Measurements from ENCODE around the gene AP3D1. TPM values are rescaled to one million over a fixed set of nuclear protein-coding genes. Genes with fewer than 3 reads are reported as not detected.

The AP3D1 gene
- total and polyA plus RNA-seq, 12 donors: 51.3 to 193 (median 121) TPM

- 88 to 100% (median 93%) methylated on average over 4 to 25 of the region's 25 CpGs for WGBS, 4 donors
- intact Hi-C loops (cut with DNase I): no loop called here
- Histone ChIP-seq H3K27ac (no peak overlapping the region), H3K27me3 (no peaks in the 10 kb centered on the region), H3K9me3 (replicated peaks in 1 of 3) (no peaks in the 10 kb centered on the region), H3K4me1 (replicated peaks in 1 of 2) (peaks cover 0 to 6% of the 10 kb centered on the region in 2 donors), H3K4me3 (no peak overlapping the region), H3K36me3 (replicated peaks in 1 of 2) (peaks cover 0 to 98% of the 10 kb centered on the region in 2 donors)
- no peak for DNase-seq
- no peak for TF ChIP-seq POLR2A (IDR thresholded peaks at IDR 0.05)
Observed at GRCh38 chr19:2116507-2116906, 34.9 kb downstream of the AP3D1 start.

GRCh38 chr19:2115911-2116426 is 35.4 kb downstream of the AP3D1 start:
- TF ChIP-seq CTCF (IDR thresholded peaks at IDR 0.05) (no peak), POLR2A (IDR thresholded peaks at IDR 0.05) (no peak)
- intact Hi-C loops (cut with DNase I): no loop called here
- 91 to 97% (median 91%) methylated on average over 11 to 24 of the region's 24 CpGs for WGBS, 4 donors
- Histone ChIP-seq H3K9me3 (replicated peaks in 1 of 3) (no peaks in the 10 kb centered on the region), H3K4me3 (no peak overlapping the region), H3K4me1 (replicated peaks in 1 of 2) (peaks cover 0 to 6% of the 10 kb centered on the region in 2 donors), H3K27me3 (no peaks in the 10 kb centered on the region), H3K36me3 (replicated peaks in 1 of 2) (peaks cover 0 to 98% of the 10 kb centered on the region in 2 donors), H3K27ac (no peak overlapping the region)
- no peak for DNase-seq

- Histone ChIP-seq H3K27ac (no peak overlapping the region), H3K9me3 (replicated peaks in 1 of 3) (no peaks in the 10 kb centered on the region), H3K27me3 (no peaks in the 10 kb centered on the region), H3K36me3 (replicated peaks in 1 of 2) (peaks cover 0 to 98% of the 10 kb centered on the region in 2 donors), H3K4me3 (no peak overlapping the region), H3K4me1 (replicated peaks in 1 of 2) (peaks cover 0 to 6% of the 10 kb centered on the region in 2 donors)
- 93 to 97% (median 96%) methylated on average over 9 to 25 of the region's 25 CpGs for WGBS, 4 donors
- intact Hi-C loops (cut with DNase I): no loop called here
- TF ChIP-seq POLR2A (IDR thresholded peaks at IDR 0.05) (no peak), CTCF (IDR thresholded peaks at IDR 0.05) (no peak)
- no peak for DNase-seq
Observed at GRCh38 chr19:2115324-2115723, 36.0 kb downstream of the AP3D1 start.

- Histone ChIP-seq H3K9me3 (replicated peaks in 1 of 3) (no peaks in the 10 kb centered on the region), H3K36me3 (replicated peaks in 1 of 2) (peaks cover 0 to 98% of the 10 kb centered on the region in 2 donors), H3K27ac (no peak overlapping the region), H3K27me3 (no peaks in the 10 kb centered on the region), H3K4me3 (no peak overlapping the region), H3K4me1 (replicated peaks in 1 of 2) (peaks cover 0 to 6% of the 10 kb centered on the region in 2 donors)
- no peak for DNase-seq
- intact Hi-C loops (cut with DNase I): no loop called here
- TF ChIP-seq CTCF (IDR thresholded peaks at IDR 0.05) (no peak), POLR2A (IDR thresholded peaks at IDR 0.05) (no peak)
- WGBS, 4 donors: 93 to 97% (median 94%) methylated on average over 6 to 21 of the region's 21 CpGs
Observed at GRCh38 chr19:2114821-2115220, 36.5 kb downstream of the AP3D1 start.

- peaks cover 0 to 6% of the 10 kb centered on the region in 2 donors for H3K4me1 ChIP-seq (replicated peaks in 1 of 2)
- TF ChIP-seq CTCF (IDR thresholded peaks at IDR 0.05): no peak
- no peak for TF ChIP-seq POLR2A (IDR thresholded peaks at IDR 0.05)
- H3K4me3 ChIP-seq: no peak overlapping the region
- H3K27ac ChIP-seq: no peak overlapping the region
- intact Hi-C loops (cut with DNase I): no loop called here
- no peak for DNase-seq
- no peaks in the 10 kb centered on the region for H3K27me3 ChIP-seq
- no peaks in the 10 kb centered on the region for H3K9me3 ChIP-seq (replicated peaks in 1 of 3)
- 90 to 97% (median 93%) methylated on average over 7 to 9 of the region's 9 CpGs for WGBS, 4 donors
- H3K36me3 ChIP-seq (replicated peaks in 1 of 2): peaks cover 0 to 100% of the 10 kb centered on the region in 2 donors
Observed at GRCh38 chr19:2114218-2114617, 37.1 kb downstream of the AP3D1 start.
